GM21723 (cell line): ENCODE results near the gene PLPPR4.

Experiments
- ATAC-seq: cut with Tn5 transposase; IDR thresholded peaks from one replicate; pipeline ENCODE4 v1.9.1; 2021; ENCODE audit warnings: mild to moderate bottlenecking, moderate library complexity; ENCODE audit not compliant: unreplicated experiment

The PLPPR4 gene

GRCh38 chr1:99334991-99335390 lies 70.7 kb downstream of the PLPPR4 start:
- no peak for ATAC-seq

- no peak for ATAC-seq
These were observed 82.9 kb downstream of the PLPPR4 start for GRCh38 chr1:99347041-99347684.

- no peak for ATAC-seq
These were observed 84.3 kb downstream of the PLPPR4 start for GRCh38 chr1:99348397-99349132.

GRCh38 chr1:99352821-99353220 lies 88.5 kb downstream of the PLPPR4 start:
- no peak for ATAC-seq

- ATAC-seq, result no peak
These were observed 94.5 kb downstream of the PLPPR4 start for GRCh38 chr1:99358770-99359169.
